Gastroesophageal sphincter (tissue), 3 donors: Measurements from ENCODE around the gene HCRTR2.

Experiments
- POLR2A ChIP-seq, 2 donors: fragments of 450-650 bp; IDR thresholded peaks; one replicate each; pipeline ENCODE4 v1.6.1; 2017; ENCODE audit warnings: antibody characterized with exemption in 2 of 2, mild to moderate bottlenecking in 2 of 2, moderate library complexity in 1 of 2
- TF ChIP-seq, protein P1 (sequence below), 4 experiments: fragments of 200-600 bp in 2 of 4; fragments of 450-650 bp in 2 of 4; sonication (generic) in 1 of 4; IDR thresholded peaks; one replicate each; pipeline ENCODE4 v1.5.1; 2017 to 2019; ENCODE audit warnings: antibody characterized with exemption in 4 of 4, mild to moderate bottlenecking in 2 of 4, moderate library complexity in 2 of 4

DNA sequence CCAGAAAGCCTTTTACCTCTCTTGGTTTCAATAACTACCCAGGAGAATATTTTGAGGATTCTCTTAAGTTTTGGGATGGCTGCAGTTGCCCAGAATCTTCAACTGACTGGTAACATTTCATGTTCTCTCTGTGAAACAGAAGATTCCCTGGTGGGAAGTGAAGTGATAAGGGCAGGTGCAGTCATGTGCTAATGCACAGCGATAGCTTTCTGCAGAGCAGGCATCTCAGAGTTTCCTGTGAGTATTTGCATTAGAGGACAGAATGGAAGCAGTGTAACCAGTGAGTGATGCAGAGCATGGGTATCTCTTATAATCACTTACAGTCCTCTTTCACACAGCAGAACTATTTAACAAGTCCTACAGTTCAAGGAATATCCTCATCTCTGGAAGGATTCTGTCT lies 76.1 kb downstream of the HCRTR2 start:
- TF ChIP-seq POLR2A (IDR thresholded peaks at IDR 0.05): no peak
- TF ChIP-seq, protein P1, sequence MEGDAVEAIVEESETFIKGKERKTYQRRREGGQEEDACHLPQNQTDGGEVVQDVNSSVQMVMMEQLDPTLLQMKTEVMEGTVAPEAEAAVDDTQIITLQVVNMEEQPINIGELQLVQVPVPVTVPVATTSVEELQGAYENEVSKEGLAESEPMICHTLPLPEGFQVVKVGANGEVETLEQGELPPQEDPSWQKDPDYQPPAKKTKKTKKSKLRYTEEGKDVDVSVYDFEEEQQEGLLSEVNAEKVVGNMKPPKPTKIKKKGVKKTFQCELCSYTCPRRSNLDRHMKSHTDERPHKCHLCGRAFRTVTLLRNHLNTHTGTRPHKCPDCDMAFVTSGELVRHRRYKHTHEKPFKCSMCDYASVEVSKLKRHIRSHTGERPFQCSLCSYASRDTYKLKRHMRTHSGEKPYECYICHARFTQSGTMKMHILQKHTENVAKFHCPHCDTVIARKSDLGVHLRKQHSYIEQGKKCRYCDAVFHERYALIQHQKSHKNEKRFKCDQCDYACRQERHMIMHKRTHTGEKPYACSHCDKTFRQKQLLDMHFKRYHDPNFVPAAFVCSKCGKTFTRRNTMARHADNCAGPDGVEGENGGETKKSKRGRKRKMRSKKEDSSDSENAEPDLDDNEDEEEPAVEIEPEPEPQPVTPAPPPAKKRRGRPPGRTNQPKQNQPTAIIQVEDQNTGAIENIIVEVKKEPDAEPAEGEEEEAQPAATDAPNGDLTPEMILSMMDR (IDR thresholded peaks at IDR 0.05): no peak
